Chondrocyte (in vitro differentiated cells): ENCODE measurements around the gene C1QBP. TPM values are rescaled to one million over a fixed set of nuclear protein-coding genes. Genes with fewer than 3 reads are reported as not detected.
A peak's percentile ranks its signal among the peaks of the same experiment; 100 is the strongest.

Experiments
- DNase-seq: peaks from one replicate; pipeline ENCODE4 v3.0.0; 2021; ENCODE audit warnings: mixed read lengths, low spot score
- H3K27ac Mint-ChIP-seq: one replicate; pipeline ENCODE4 v1.8.0; 2021; ENCODE audit warnings: mild to moderate bottlenecking, moderate library complexity, mixed read lengths; ENCODE audit not compliant: unreplicated experiment
- H3K27me3 Mint-ChIP-seq: 2 replicates; pipeline ENCODE4 v1.8.0; 2021; ENCODE audit warnings: low read depth, mixed read lengths
- H3K36me3 Mint-ChIP-seq: 2 replicates; pipeline ENCODE4 v1.8.0; 2021; ENCODE audit warnings: low read depth, mixed read lengths
- H3K4me1 Mint-ChIP-seq: 2 replicates; pipeline ENCODE4 v1.8.0; 2021; ENCODE audit warnings: low read depth, mild to moderate bottlenecking, mixed read lengths
- H3K4me3 Mint-ChIP-seq: one replicate; pipeline ENCODE4 v1.8.0; 2021; ENCODE audit warnings: mild to moderate bottlenecking, moderate library complexity, mixed read lengths; ENCODE audit not compliant: unreplicated experiment
- H3K9me3 Mint-ChIP-seq: 2 replicates; pipeline ENCODE4 v1.8.0; 2021; ENCODE audit warnings: low read depth, mixed read lengths
- CTCF ChIP-seq: fragments of 200-600 bp; sonication (generic); IDR thresholded peaks from 2 replicates; pipeline ENCODE4 v1.5.0; 2021; ENCODE audit warnings: antibody characterized with exemption, mild to moderate bottlenecking, moderate library complexity
- long read RNA-seq: library from polyadenylated mRNA; stranded (forward); transcript quantifications from one replicate; pipeline ENCODE4 v2.0.0, GENCODE V29; 2021
- total RNA-seq: library from RNA; stranded (reverse); gene quantifications from 3 replicates; pipeline ENCODE4 v1.2.1, GENCODE V29; 2021

C1QBP gene
- total RNA-seq: 65.6 to 82.8 TPM (median 71.3 TPM) in 3 replicates
- long read RNA-seq, transcript C1QBP-201 (6 exons, 1,169 nt): major isoform, 170 of 211 reads
- long read RNA-seq, partial matches to known transcripts: 0 of 211 reads
- long read RNA-seq, other reads (novel, unspliced or antisense): 41 of 211 reads

GRCh38 chr17:5438716-5439445 lies at the start of gene C1QBP:
C1QBP (minus strand) TSS chr17:5439155; CDS start chr17:5439073, 82 bp downstream.
- peaks cover 4% of the 10 kb centered on the region for H3K36me3 Mint-ChIP-seq
- TF ChIP-seq CTCF: peak; percentile 99
- H3K27me3 Mint-ChIP-seq: no peaks in the 10 kb centered on the region
- DNase-seq: peak; percentile 96
- peak within 1 kb of the TSS; percentile 78 for H3K4me3 Mint-ChIP-seq
- H3K9me3 Mint-ChIP-seq: no peaks in the 10 kb centered on the region
- peak within 1 kb of the TSS; percentile 86 for H3K27ac Mint-ChIP-seq
- peaks cover 30% of the 10 kb centered on the region for H3K4me1 Mint-ChIP-seq

- Mint-ChIP-seq H3K4me1 (peaks cover 40% of the 10 kb centered on the region), H3K9me3 (peaks cover 10% of the 10 kb centered on the region), H3K36me3 (peaks cover 14% of the 10 kb centered on the region), H3K27ac (no peak overlapping the region), H3K4me3 (no peak overlapping the region), H3K27me3 (no peaks in the 10 kb centered on the region)
- TF ChIP-seq CTCF: no peak
- no peak for DNase-seq
Measured at GRCh38 chr17:5488752-5489151, 49.8 kb upstream of the C1QBP start.

GRCh38 chr17:5486206-5487124 lies 47.5 kb upstream of the C1QBP start, which contains the start of gene MIS12:
MIS12 (plus strand) TSS chr17:5486566; CDS start chr17:5488863, 2,297 bp downstream.
- H3K36me3 Mint-ChIP-seq: peaks cover 17% of the 10 kb centered on the region
- peak within 1 kb of the TSS; percentile 95 for H3K4me3 Mint-ChIP-seq
- TF ChIP-seq CTCF: no peak
- peaks cover 2% of the 10 kb centered on the region for H3K9me3 Mint-ChIP-seq
- H3K27ac Mint-ChIP-seq: peak within 1 kb of the TSS; percentile 98
- peaks cover 45% of the 10 kb centered on the region for H3K4me1 Mint-ChIP-seq
- no peaks in the 10 kb centered on the region for H3K27me3 Mint-ChIP-seq
- peak; percentile 98 for DNase-seq

- Mint-ChIP-seq H3K4me3 (peak within 1 kb of the TSS; percentile 95), H3K27me3 (no peaks in the 10 kb centered on the region), H3K4me1 (peaks cover 45% of the 10 kb centered on the region), H3K9me3 (peaks cover 2% of the 10 kb centered on the region), H3K27ac (peak within 1 kb of the TSS; percentile 98), H3K36me3 (peaks cover 20% of the 10 kb centered on the region)
- DNase-seq: no peak
- no peak for TF ChIP-seq CTCF
Measured at GRCh38 chr17:5485270-5486205, 46.6 kb upstream of the C1QBP start, which contains the start of gene DERL2. DERL2 (minus strand) TSS chr17:5486178; CDS start chr17:5486161, 17 bp downstream.
